IMR-90 (cell line): ENCODE measurements around the gene FNDC11. TPM values are rescaled to one million over a fixed set of nuclear protein-coding genes. Genes with fewer than 3 reads are reported as not detected.

Experiments used
- ATAC-seq: fragments of 200-7000 bp; cut with Tn5 transposase; 2 replicates; pipeline ENCODE4 v1.9.1; 2020; ENCODE audit warnings: low read depth, mild to moderate bottlenecking, moderate library complexity
- BruUV-seq: library from RNA; stranded (reverse); fragments of 400-500 nt; replicated peaks from 2 replicates; lab custom pipeline; 2021; lab: Mats Ljungman, UMichigan
- CTCF ChIA-PET: fragments of 300-600 bp; formaldehyde crosslinking; extraction: SDS; loops from one replicate; lab custom pipeline; 2021; ENCODE audit warnings: antibody characterized with exemption; lab: Yijun Ruan, JAX
- POLR2A ChIA-PET: fragments of 300-600 bp; sonication (Branson Sonifier 250); formaldehyde crosslinking; loops from one replicate; lab custom pipeline; 2022; ENCODE audit warnings: antibody characterized with exemption; ENCODE audit not compliant: unreplicated experiment; lab: Charles Lee
- DNase-seq: peaks from one replicate; pipeline ENCODE4 v3.0.0; 2013
- H2AFZ ChIP-seq: replicated peaks from 2 replicates; pipeline ENCODE3; 2013; ENCODE audit warnings: low read length, mild to moderate bottlenecking; ENCODE audit not compliant: poor library complexity
- H2AK5ac ChIP-seq: 2 replicates; pipeline ENCODE4 v1.6.1; 2013; ENCODE audit warnings: low read depth, low read length, inconsistent platforms
- H2AK9ac ChIP-seq: replicated peaks from 2 replicates; pipeline ENCODE3; 2013; ENCODE audit warnings: mild to moderate bottlenecking, low read depth, low read length, moderate library complexity; ENCODE audit not compliant: poor library complexity
- H2BK120ac ChIP-seq: 2 replicates; pipeline ENCODE4 v1.6.1; 2013; ENCODE audit warnings: low read depth, low read length, inconsistent platforms
- H2BK15ac ChIP-seq: 3 replicates; pipeline ENCODE4 v1.6.1; 2013; ENCODE audit warnings: low read depth, low read length, inconsistent platforms
- H2BK20ac ChIP-seq: 2 replicates; pipeline ENCODE4 v1.6.1; 2013; ENCODE audit warnings: low read depth, mild to moderate bottlenecking, inconsistent platforms, low read length, moderate library complexity
- H2BK5ac ChIP-seq: 2 replicates; pipeline ENCODE4 v1.6.1; 2013; ENCODE audit warnings: mild to moderate bottlenecking, low read depth, low read length, inconsistent platforms; ENCODE audit not compliant: poor library complexity, severe bottlenecking
- H3K14ac ChIP-seq: replicated peaks from 2 replicates; pipeline ENCODE4 v1.6.1; 2013; ENCODE audit warnings: low read depth, low read length, inconsistent platforms
- H3K18ac ChIP-seq: 2 replicates; pipeline ENCODE4 v1.6.1; 2013; ENCODE audit warnings: low read depth, low read length, control low read depth
- H3K23ac ChIP-seq: 2 replicates; pipeline ENCODE4 v1.6.1; 2013; ENCODE audit warnings: low read depth, low read length, inconsistent platforms
- H3K27ac ChIP-seq: 2 replicates; pipeline ENCODE4 v1.5.1; 2013; ENCODE audit warnings: mild to moderate bottlenecking, control low read depth, low read length; ENCODE audit not compliant: insufficient read depth
- H3K27me3 ChIP-seq: 2 replicates; pipeline ENCODE4 v1.6.1; 2013; ENCODE audit warnings: low read length; ENCODE audit not compliant: control insufficient read depth, insufficient read depth
- H3K36me3 ChIP-seq: 2 replicates; pipeline ENCODE4 v1.6.1; 2013; ENCODE audit warnings: low read length, mixed read lengths; ENCODE audit not compliant: control insufficient read depth, insufficient read depth
- H3K4ac ChIP-seq: 2 replicates; pipeline ENCODE4 v1.6.1; 2013; ENCODE audit warnings: low read depth, low read length, inconsistent platforms
- H3K4me1 ChIP-seq: 2 replicates; pipeline ENCODE4 v1.6.1; 2013; ENCODE audit warnings: low read length, mixed read lengths; ENCODE audit not compliant: control insufficient read depth, insufficient read depth
- H3K4me2 ChIP-seq: 2 replicates; pipeline ENCODE4 v1.6.1; 2013; ENCODE audit warnings: low read depth, mild to moderate bottlenecking, control low read depth, low read length, moderate library complexity
- H3K4me3 ChIP-seq: 2 replicates; pipeline ENCODE4 v1.5.1; 2013; ENCODE audit warnings: low read depth, mild to moderate bottlenecking, control low read depth, low read length, moderate library complexity; ENCODE audit not compliant: insufficient read depth
- H3K56ac ChIP-seq: 2 replicates; pipeline ENCODE4 v1.6.1; 2013; ENCODE audit warnings: low read length, inconsistent platforms; ENCODE audit not compliant: insufficient read depth; ENCODE audit errors: extremely low read depth
- H3K79me1 ChIP-seq, 2 experiments: 2 replicates each; pipeline ENCODE4 v1.6.1; 2013; ENCODE audit warnings: low read length in 2 of 2, inconsistent platforms in 1 of 2, low read depth in 1 of 2
- H3K9ac ChIP-seq: 2 replicates; pipeline ENCODE4 v1.6.1; 2013; ENCODE audit warnings: low read depth, low read length, control low read depth
- H3K9me1 ChIP-seq: 2 replicates; pipeline ENCODE4 v1.6.1; 2013; ENCODE audit warnings: low read length, inconsistent platforms; ENCODE audit not compliant: insufficient read depth
- H3K9me3 ChIP-seq: 2 replicates; pipeline ENCODE4 v1.6.1; 2013; ENCODE audit warnings: low read length; ENCODE audit not compliant: control insufficient read depth, insufficient read depth
- H4K20me1 ChIP-seq: 2 replicates; pipeline ENCODE4 v1.6.1; 2013; ENCODE audit warnings: low read length, inconsistent platforms; ENCODE audit not compliant: insufficient read depth
- H4K5ac ChIP-seq: 2 replicates; pipeline ENCODE4 v1.6.1; 2013; ENCODE audit warnings: mild to moderate bottlenecking, low read depth, low read length, control low read depth
- H4K8ac ChIP-seq, 2 experiments: 2 replicates each; pipeline ENCODE4 v1.6.1; 2013; ENCODE audit warnings: low read depth in 2 of 2, low read length in 2 of 2, control low read depth in 1 of 2, inconsistent platforms in 1 of 2
- H4K91ac ChIP-seq: 2 replicates; pipeline ENCODE4 v1.6.1; 2013; ENCODE audit warnings: low read depth, low read length, inconsistent platforms; ENCODE audit not compliant: insufficient read depth
- BHLHE40 ChIP-seq: fragments of 150-350 bp; IDR thresholded peaks from 2 replicates; pipeline ENCODE4 v1.6.1; 2016; ENCODE audit warnings: mild to moderate bottlenecking, low read depth, low read length
- CEBPB ChIP-seq: IDR thresholded peaks from 2 replicates; pipeline ENCODE4 v1.6.1; 2012; ENCODE audit warnings: low read depth, low read length, improper control_type of control experiment
- CHD1 ChIP-seq: IDR thresholded peaks from 2 replicates; pipeline ENCODE4 v1.6.1; 2012; ENCODE audit warnings: low read depth, low read length, improper control_type of control experiment
- CTCF ChIP-seq: conservative IDR thresholded peaks from 2 replicates; pipeline ENCODE4 v1.5.1; 2012; ENCODE audit warnings: mild to moderate bottlenecking, low read depth, low read length, improper control_type of control experiment
- ELK1 ChIP-seq: fragments of 150-350 bp; IDR thresholded peaks from 2 replicates; pipeline ENCODE4 v1.6.1; 2016; ENCODE audit warnings: low read depth, mild to moderate bottlenecking, low read length, moderate library complexity, borderline replicate concordance
- FOS ChIP-seq: fragments of 150-350 bp; IDR thresholded peaks from 2 replicates; pipeline ENCODE4 v1.6.1; 2016; ENCODE audit warnings: low read depth, low read length
- MAFK ChIP-seq: IDR thresholded peaks from 2 replicates; pipeline ENCODE4 v1.6.1; 2012; ENCODE audit warnings: low read depth, low read length, improper control_type of control experiment
- MAZ ChIP-seq: IDR thresholded peaks from 2 replicates; pipeline ENCODE4 v1.6.1; 2012; ENCODE audit warnings: low read depth, mild to moderate bottlenecking, low read length, improper control_type of control experiment, moderate library complexity, borderline replicate concordance
- MXI1 ChIP-seq: IDR thresholded peaks from 2 replicates; pipeline ENCODE4 v1.6.1; 2012; ENCODE audit warnings: low read depth, mild to moderate bottlenecking, low read length, moderate library complexity, borderline replicate concordance
- NFE2L2 ChIP-seq: fragments of 150-350 bp; IDR thresholded peaks from 2 replicates; pipeline ENCODE4 v1.6.1; 2016; ENCODE audit warnings: low read depth, mild to moderate bottlenecking, low read length
- POLR2A ChIP-seq: IDR thresholded peaks from 2 replicates; pipeline ENCODE4 v1.6.1; 2012; ENCODE audit warnings: mild to moderate bottlenecking, low read depth, low read length
- RAD21 ChIP-seq: IDR thresholded peaks from 2 replicates; pipeline ENCODE4 v1.6.1; 2012; ENCODE audit warnings: low read length, improper control_type of control experiment
- RCOR1 ChIP-seq: IDR thresholded peaks from 2 replicates; pipeline ENCODE4 v1.6.1; 2012; ENCODE audit warnings: mild to moderate bottlenecking, low read length, improper control_type of control experiment; ENCODE audit not compliant: insufficient replicate concordance
- RFX5 ChIP-seq: IDR thresholded peaks from 2 replicates; pipeline ENCODE4 v1.8.0; 2012; ENCODE audit warnings: low read depth, mild to moderate bottlenecking, low read length, moderate library complexity
- SMC3 ChIP-seq: fragments of 150-350 bp; IDR thresholded peaks from 2 replicates; pipeline ENCODE4 v1.6.1; 2016; ENCODE audit warnings: low read depth, mild to moderate bottlenecking, antibody characterized with exemption, low read length, moderate library complexity
- USF2 ChIP-seq: fragments of 150-350 bp; IDR thresholded peaks from 2 replicates; pipeline ENCODE4 v1.6.1; 2017; ENCODE audit warnings: mild to moderate bottlenecking, antibody characterized with exemption, low read length, low read depth
- WGBS, 2 experiments: methylation state at CpG; one replicate each; pipeline versions ENCODE4 v1.1.5 to v1.1.7; 2013; ENCODE audit warnings: missing lambda C conversion rate in 2 of 2; ENCODE audit not compliant: insufficient read length in 1 of 2; ENCODE audit errors: extremely low coverage in 2 of 2; 5-methylcytosine and 5-hydroxymethylcytosine counted together
- dilution Hi-C: fragments of 300-500 bp; cut with HindIII; formaldehyde crosslinking; loops from one replicate; pipeline ENCODE4 v1.14.3; 2018; ENCODE audit warnings: low sequenced_read_pairs; ENCODE audit not compliant: unreplicated experiment
- in situ Hi-C: fragments of 300-500 bp; cut with MboI; formaldehyde crosslinking; loops from 3 replicates; pipeline ENCODE4 v1.14.3; 2019; ENCODE audit warnings: low sequenced_read_pairs, inconsistent platforms, mixed read lengths
- intact Hi-C: fragments of 100-400 bp; cut with micrococcal nuclease; formaldehyde crosslinking; loops from 2 replicates; pipeline ENCODE4 v1.10.0; 2022
- polyA plus RNA-seq, 3 experiments: library from polyadenylated mRNA; depleted of rRNA; stranded (reverse); fragments of >200 nt; gene quantifications; 2 replicates each; pipeline ENCODE4 v1.2.3, GENCODE V29; 2012; ENCODE audit warnings: low replicate concordance in 1 of 3
- total RNA-seq: library from RNA; depleted of rRNA; stranded (reverse); fragments of >200 nt; gene quantifications from 2 replicates; pipeline ENCODE4 v1.2.3, GENCODE V29; 2012

Gene FNDC11
- total and polyA plus RNA-seq, 2 of the 4 experiments (the other 2 are of a cell fraction), result 0.36 to 1.0 TPM

GRCh38 chr20:63541371-63541770 is 12.6 kb upstream of the FNDC11 start:
- ATAC-seq, result no peak
- 76% methylated on average over 8 of the region's 28 CpGs; no CpG with 5 or more reads in 1 of the 2 experiments for WGBS, 2 experiments
- DNase-seq, result no peak
- H2BK15ac ChIP-seq, result no peak overlapping the region
- H2BK20ac ChIP-seq, result no peak overlapping the region
- no peak overlapping the region for H3K56ac ChIP-seq
- POLR2A ChIA-PET, result no interaction called here
- CTCF ChIA-PET, result no interaction called here
- H3K36me3 ChIP-seq, result no peaks in the 10 kb centered on the region
- H3K9ac ChIP-seq, result no peak overlapping the region
- no peak overlapping the region for H4K91ac ChIP-seq
- H3K4ac ChIP-seq, result no peak overlapping the region
- no peak overlapping the region for H3K27ac ChIP-seq
- no peak overlapping the region for H2AFZ ChIP-seq
- peaks cover 3% of the 10 kb centered on the region; the same call in 1 of the 2 replicates for H3K4me1 ChIP-seq
- H2BK120ac ChIP-seq, result no peak overlapping the region
- H2AK5ac ChIP-seq, result no peak overlapping the region
- in situ Hi-C loops (no loop called here), intact Hi-C loops (no loop called here), dilution Hi-C loops (no loop called here)
- no peaks in the 10 kb centered on the region for H4K20me1 ChIP-seq
- H3K23ac ChIP-seq, result no peak overlapping the region
- no peak overlapping the region for H3K14ac ChIP-seq
- BruUV-seq, result no TSS peak
- H3K9me3 ChIP-seq, result no peaks in the 10 kb centered on the region
- no peak overlapping the region for H2BK5ac ChIP-seq
- no peak overlapping the region for H3K4me2 ChIP-seq
- TF ChIP-seq MXI1 (no peak), MAZ (no peak), USF2 (no peak), BHLHE40 (no peak), CHD1 (no peak), FOS (no peak), SMC3 (no peak), RAD21 (no peak), CTCF (no peak), NFE2L2 (no peak), POLR2A (no peak), MAFK (no peak), CEBPB (no peak), RCOR1 (no peak), RFX5 (no peak), ELK1 (no peak)
- no peak overlapping the region for H4K5ac ChIP-seq
- H3K79me1 ChIP-seq, result no peaks in the 10 kb centered on the region
- H4K8ac ChIP-seq, result no peak overlapping the region
- H3K18ac ChIP-seq, result no peak overlapping the region
- H3K4me3 ChIP-seq, result no peak overlapping the region
- peaks cover 13% of the 10 kb centered on the region; the same call in 1 of the 2 replicates for H3K27me3 ChIP-seq
- H3K9me1 ChIP-seq, result no peaks in the 10 kb centered on the region
- no peak overlapping the region for H2AK9ac ChIP-seq
